ENCODE data around the gene CSNK1E. TPM values are rescaled to one million over a fixed set of nuclear protein-coding genes. Genes with fewer than 3 reads are reported as not detected.
A peak's percentile ranks its signal among the peaks of the same experiment; 100 is the strongest.

Gene CSNK1E
- total and polyA plus RNA-seq, 10 of the 15 experiments (the other 5 are each of a cell fraction or from before 2014, with no cell fraction given): 5.9 to 107 (median 64.9) TPM

GRCh38 chr22:38305471-38306448 lies 11.5 kb downstream of the CSNK1E start (continued):
- TF ChIP-seq ATF3 (IDR thresholded peaks at IDR 0.05; ENCODE audit: borderline replicate concordance, extremely low read depth, low read depth, low read length) (no peak), GABPA (IDR thresholded peaks at IDR 0.05; ENCODE audit: low read depth) (no peak), CREM (IDR thresholded peaks at IDR 0.05; ENCODE audit: low read depth) (peak; percentile 50), BCL11A (IDR thresholded peaks at IDR 0.05; ENCODE audit: low read depth, low read length) (0 out of 2 replicates have a peak, but pooled peaks have one; percentile 48), CUX1 (IDR thresholded peaks at IDR 0.05; ENCODE audit: insufficient replicate concordance, low read depth, low read length) (no peak)
